HepG2 (cell line): ENCODE data around the gene GCSAM. TPM values are rescaled to one million over a fixed set of nuclear protein-coding genes. Genes with fewer than 3 reads are reported as not detected.

ENCODE experiments used
- ATAC-seq: fragments of 200-7000 bp; cut with Tn5 transposase; 3 replicates; pipeline ENCODE4 v1.9.1; 2020; ENCODE audit warnings: mild to moderate bottlenecking, moderate library complexity
- BruUV-seq: library from RNA; stranded (reverse); fragments of 400-500 nt; replicated peaks from 2 replicates; lab custom pipeline; 2021; lab: Mats Ljungman, UMichigan
- CTCF ChIA-PET: fragments of 300-600 bp; formaldehyde crosslinking; extraction: SDS; loops from one replicate; lab custom pipeline; 2021; ENCODE audit warnings: low total read pairs, inconsistent platforms, low intra/inter-chr PET ratio; lab: Yijun Ruan, JAX
- POLR2A ChIA-PET: fragments of 350-600 bp; sonication (Branson Sonifier 250); formaldehyde crosslinking; loops from one replicate; lab custom pipeline; 2020; ENCODE audit warnings: antibody characterized with exemption, inconsistent platforms; lab: Yijun Ruan, JAX
- DNase-seq: peaks from one replicate; pipeline ENCODE4 v3.0.0-alpha.2; 2015; ENCODE audit warnings: low spot score
- FAIRE-seq: peaks from 3 replicates; lab custom pipeline; 2011; peaks lifted over from hg19 to GRCh38; lab: Jason Lieb, UNC
- H2AFZ ChIP-seq: one replicate; pipeline ENCODE4 v1.6.1; 2011; ENCODE audit warnings: low read length, inconsistent platforms
- H3K27ac ChIP-seq: fragments of 300-600 bp; 3 replicates; pipeline ENCODE4 v1.8.0; 2011; ENCODE audit warnings: mixed run types, mild to moderate bottlenecking, mixed read lengths, low read length, inconsistent platforms; ENCODE audit not compliant: insufficient read depth; ENCODE audit errors: extremely low read length
- H3K27me3 ChIP-seq, 2 experiments: fragments of 200-600 bp in 1 of 2; 2 replicates in 1 of 2; 3 replicates in 1 of 2; pipeline versions ENCODE4 v1.6.0 to v1.8.0; 2011; ENCODE audit warnings: low read length in 2 of 2, mild to moderate bottlenecking in 2 of 2, moderate library complexity in 2 of 2, inconsistent platforms in 1 of 2; ENCODE audit not compliant: insufficient read depth in 2 of 2, control insufficient read depth in 1 of 2
- H3K36me3 ChIP-seq, 2 experiments: fragments of 200-600 bp in 1 of 2; replicated peaks in 1 of 2; 2 replicates in 1 of 2; 3 replicates in 1 of 2; pipeline versions ENCODE4 v1.5.1 to v1.8.0; 2011; ENCODE audit warnings: low read length in 2 of 2, inconsistent platforms in 1 of 2; ENCODE audit not compliant: insufficient read depth in 2 of 2, control insufficient read depth in 1 of 2
- H3K4me1 ChIP-seq: 2 replicates; pipeline ENCODE4 v1.5.1; 2012; ENCODE audit warnings: low read length, inconsistent platforms; ENCODE audit not compliant: insufficient read depth
- H3K4me2 ChIP-seq: 2 replicates; pipeline ENCODE4 v1.6.0; 2011; ENCODE audit warnings: low read depth, low read length, inconsistent platforms
- H3K4me3 ChIP-seq, 3 experiments: fragments of 200-600 bp in 1 of 3; sonication (generic), shearing (Covaris generic) in 1 of 3; replicated peaks in 1 of 3; 2 replicates each; pipeline ENCODE4 v1.5.1; 2011 to 2016; ENCODE audit warnings: low read length in 3 of 3, inconsistent platforms in 2 of 3, low read depth in 2 of 3, mild to moderate bottlenecking in 2 of 3, control low read depth in 1 of 3, mixed read lengths in 1 of 3; ENCODE audit not compliant: insufficient read depth in 1 of 3
- H3K79me2 ChIP-seq: one replicate; pipeline ENCODE4 v1.6.1; 2011; ENCODE audit warnings: low read length, inconsistent platforms; ENCODE audit not compliant: insufficient read depth
- H3K9ac ChIP-seq: 2 replicates; pipeline ENCODE4 v1.6.0; 2011; ENCODE audit warnings: mild to moderate bottlenecking, low read depth, low read length, inconsistent platforms; ENCODE audit not compliant: insufficient read depth
- H3K9me3 ChIP-seq: 2 replicates; pipeline ENCODE4 v1.5.1; 2012; ENCODE audit warnings: mild to moderate bottlenecking, low read length
- H4K20me1 ChIP-seq: 2 replicates; pipeline ENCODE4 v1.6.0; 2011; ENCODE audit warnings: inconsistent platforms, mild to moderate bottlenecking, low read length, moderate library complexity; ENCODE audit not compliant: insufficient read depth
- E2F2 ChIP-seq: sonication (generic); formaldehyde crosslinking; IDR thresholded peaks from 2 replicates; pipeline ENCODE4 v1.4.0; 2020; ENCODE audit warnings: missing genetic modification reagents, borderline replicate concordance
- HOXD1 ChIP-seq: sonication (generic); formaldehyde crosslinking; IDR thresholded peaks from 2 replicates; pipeline ENCODE4 v1.5.0; 2020; ENCODE audit warnings: missing genetic modification reagents
- MBNL3 ChIP-seq: fragments of 250-450 bp; sonication (Bioruptor Pico); conservative IDR thresholded peaks from 2 replicates; pipeline ENCODE4 v1.8.0; 2022; ENCODE audit warnings: mild to moderate bottlenecking, inconsistent platforms
- RBM39 ChIP-seq: fragments of 200-400 bp; formaldehyde crosslinking; IDR thresholded peaks from one replicate; pipeline ENCODE4 v1.6.1; 2018; ENCODE audit warnings: antibody characterized with exemption, mild to moderate bottlenecking, low read depth, low read length; ENCODE audit not compliant: poor library complexity, severe bottlenecking
- SMAD1 ChIP-seq: sonication (generic); formaldehyde crosslinking; IDR thresholded peaks from 2 replicates; pipeline ENCODE4 v1.4.0; 2020; ENCODE audit warnings: missing genetic modification reagents, low read depth, mild to moderate bottlenecking, borderline replicate concordance
- ZBTB4 ChIP-seq: sonication (generic); formaldehyde crosslinking; IDR thresholded peaks from 2 replicates; pipeline ENCODE4 v1.4.0; 2020; ENCODE audit warnings: missing genetic modification reagents, mild to moderate bottlenecking, borderline replicate concordance
- ZNF224 ChIP-seq: sonication (generic); formaldehyde crosslinking; IDR thresholded peaks from 2 replicates; pipeline ENCODE4 v1.5.0; 2020; ENCODE audit warnings: mild to moderate bottlenecking, missing genetic modification reagents
- ZNF33B ChIP-seq: sonication (generic); formaldehyde crosslinking; IDR thresholded peaks from 2 replicates; pipeline ENCODE4 v1.5.1; 2020; ENCODE audit warnings: mild to moderate bottlenecking, missing genetic modification reagents
- ZNF501 ChIP-seq: sonication (generic); formaldehyde crosslinking; IDR thresholded peaks from 2 replicates; pipeline ENCODE4 v1.5.1; 2020; ENCODE audit warnings: mild to moderate bottlenecking, moderate library complexity, missing genetic modification reagents
- ZNF782 ChIP-seq: sonication (generic); formaldehyde crosslinking; IDR thresholded peaks from 2 replicates; pipeline ENCODE4 v1.4.0; 2020; ENCODE audit warnings: missing genetic modification reagents, mild to moderate bottlenecking, borderline replicate concordance
- WGBS: methylation state at CpG from one replicate; pipeline ENCODE4 v1.1.6; 2017; ENCODE audit warnings: low lambda C conversion rate; 5-methylcytosine and 5-hydroxymethylcytosine counted together
- in situ Hi-C: cut with HindIII; loops from 2 replicates; pipeline ENCODE4 v1.10.0; 2017; ENCODE audit warnings: low pct_unique_long_range_greater_than_20kb; ENCODE audit not compliant: extremely low pct_ligation_motif_present
- intact Hi-C: fragments of 100-400 bp; cut with micrococcal nuclease; formaldehyde crosslinking; loops from one replicate; pipeline ENCODE4 v1.10.0; 2022; ENCODE audit not compliant: unreplicated experiment
- polyA plus RNA-seq, 8 experiments: library from polyadenylated mRNA; depleted of rRNA in 3 of 8; stranded (reverse) in 7 of 8; unstranded in 1 of 8; fragments of >200 nt; fragmentation: Illumina TruSeq in 4 of 8; extraction: Trizol in 4 of 8; gene quantifications; 2 replicates each; pipeline versions ENCODE4 v1.2.1 to v1.2.3, GENCODE V29; 2011 to 2016; ENCODE audit warnings: low read depth in 4 of 8, missing spikeins in 1 of 8, mixed read lengths in 1 of 8; ENCODE audit not compliant: insufficient read depth in 1 of 8
- total RNA-seq, 5 experiments: library from RNA; depleted of rRNA; stranded (reverse); fragments of >200 nt; fragmentation: Illumina TruSeq; extraction: Trizol; gene quantifications; 2 replicates each; pipeline ENCODE4 v1.2.3, GENCODE V29; 2016; ENCODE audit warnings: low read depth in 1 of 5
- TF ChIP-seq, protein P1 (sequence below): sonication (generic); formaldehyde crosslinking; IDR thresholded peaks from 2 replicates; pipeline ENCODE4 v1.4.0; 2020; ENCODE audit warnings: missing genetic modification reagents
- TF ChIP-seq, protein P2 (sequence below): sonication (generic); formaldehyde crosslinking; IDR thresholded peaks from 2 replicates; pipeline ENCODE4 v1.8.1; 2023; ENCODE audit warnings: mild to moderate bottlenecking, missing genetic modification reagents, borderline replicate concordance

GCSAM gene
- total and polyA plus RNA-seq, 2 of the 13 experiments (the other 11 are each of a cell fraction or from before 2014, with no cell fraction given), result not detected

DNA sequence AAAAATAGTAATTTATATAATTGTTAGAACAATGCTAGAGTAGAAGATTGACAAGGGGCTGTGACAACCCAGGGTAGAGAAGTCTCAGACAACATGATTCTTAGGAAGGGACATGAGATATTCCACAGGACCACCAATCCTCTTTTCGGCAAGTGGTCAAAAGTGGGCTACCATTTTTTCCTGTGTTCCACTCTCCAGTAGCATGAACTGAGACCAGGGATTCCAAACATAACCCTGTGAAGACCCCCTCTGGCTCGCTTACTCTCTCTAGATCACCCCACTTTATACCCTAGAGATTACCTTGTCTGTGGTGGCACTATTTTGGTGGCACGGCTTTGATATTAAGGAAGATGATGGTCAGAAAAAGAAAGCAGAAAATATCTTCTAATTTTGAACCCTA lies 960 bp downstream of the GCSAM start:
- in situ Hi-C loops, result loop anchor here (10.0 kb wide), 1 partner anchor 383 kb away; no protein-coding TSS in a partner anchor
- Histone ChIP-seq H3K79me2 (no peaks in the 10 kb centered on the region), H3K9ac (no peak overlapping the region), H3K4me2 (no peak overlapping the region), H2AFZ (no peak overlapping the region), H3K4me1 (no peaks in the 10 kb centered on the region), H3K36me3 (no peaks in the 10 kb centered on the region), H3K4me3 (no peak overlapping the region), H3K27me3 (no peaks in the 10 kb centered on the region; a peak in 1 of 5 replicates), H4K20me1 (no peaks in the 10 kb centered on the region), H3K27ac (no peak overlapping the region), H3K9me3 (no peaks in the 10 kb centered on the region)
- FAIRE-seq (no peak), DNase-seq (no peak), ATAC-seq (no peak)
- 13% methylated on average over 3 of the region's 3 CpGs for WGBS
- TF ChIP-seq ZNF33B (CRISPR knock-in tag), result no peak
- TF ChIP-seq ZNF501, result no peak
- CTCF ChIA-PET, result no interaction called here
- POLR2A ChIA-PET, result no interaction called here
- BruUV-seq, result no TSS peak
- intact Hi-C loops, result loop anchor here (10.0 kb wide), 1 partner anchor 163 kb away; the partner anchor contains the start of gene SLC9C1

- Histone ChIP-seq H3K9me3 (no peaks in the 10 kb centered on the region), H3K4me2 (no peak overlapping the region), H3K79me2 (no peaks in the 10 kb centered on the region), H3K36me3 (no peaks in the 10 kb centered on the region), H3K27ac (no peak overlapping the region), H3K27me3 (no peaks in the 10 kb centered on the region; a peak in 1 of 5 replicates), H3K4me1 (no peaks in the 10 kb centered on the region), H4K20me1 (no peaks in the 10 kb centered on the region), H3K9ac (no peak overlapping the region), H2AFZ (no peak overlapping the region), H3K4me3 (no peak overlapping the region)
- BruUV-seq, result no TSS peak
- intact Hi-C loops, result loop anchor here (10.0 kb wide), 1 partner anchor 164 kb away; the partner anchor contains the start of gene SLC9C1
- WGBS, result 54% methylated on average over 3 of the region's 3 CpGs
- POLR2A ChIA-PET, result no interaction called here
- in situ Hi-C loops, result loop anchor here (10.0 kb wide), 1 partner anchor 384 kb away; no protein-coding TSS in a partner anchor
- FAIRE-seq, result no peak
- no peak for ATAC-seq
- DNase-seq, result no peak
- CTCF ChIA-PET, result no interaction called here
- TF ChIP-seq SMAD1 (CRISPR knock-in tag), result no peak
- no peak for TF ChIP-seq RBM39
- no peak for TF ChIP-seq ZBTB4 (CRISPR knock-in tag)
- no peak for TF ChIP-seq ZNF782 (CRISPR knock-in tag)
- TF ChIP-seq, protein P1, sequence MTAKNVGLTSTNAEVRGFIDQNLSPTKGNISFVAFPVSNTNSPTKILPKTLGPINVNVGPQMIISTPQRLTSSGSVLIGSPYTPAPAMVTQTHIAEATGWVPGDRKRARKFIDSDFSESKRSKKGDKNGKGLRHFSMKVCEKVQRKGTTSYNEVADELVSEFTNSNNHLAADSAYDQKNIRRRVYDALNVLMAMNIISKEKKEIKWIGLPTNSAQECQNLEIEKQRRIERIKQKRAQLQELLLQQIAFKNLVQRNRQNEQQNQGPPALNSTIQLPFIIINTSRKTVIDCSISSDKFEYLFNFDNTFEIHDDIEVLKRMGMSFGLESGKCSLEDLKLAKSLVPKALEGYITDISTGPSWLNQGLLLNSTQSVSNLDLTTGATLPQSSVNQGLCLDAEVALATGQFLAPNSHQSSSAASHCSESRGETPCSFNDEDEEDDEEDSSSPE (CRISPR knock-in tag), result no peak
- no peak for TF ChIP-seq ZNF224
- TF ChIP-seq, protein P2, sequence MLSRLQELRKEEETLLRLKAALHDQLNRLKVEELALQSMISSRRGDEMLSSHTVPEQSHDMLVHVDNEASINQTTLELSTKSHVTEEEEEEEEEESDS (CRISPR knock-in tag), result no peak
- TF ChIP-seq MBNL3 (CRISPR knock-in tag), result no peak
- no peak for TF ChIP-seq HOXD1 (CRISPR knock-in tag)
- no peak for TF ChIP-seq E2F2 (CRISPR knock-in tag)
These were observed 1.9 kb downstream of the GCSAM start for GRCh38 chr3:112131111-112131510.
